IMR-90 (cell line): ENCODE results near the gene AHR. TPM values are rescaled to one million over a fixed set of nuclear protein-coding genes. Genes with fewer than 3 reads are reported as not detected.

ENCODE experiments used
- ATAC-seq: fragments of 200-7000 bp; cut with Tn5 transposase; 2 replicates; pipeline ENCODE4 v1.9.1; 2020; ENCODE audit warnings: low read depth, mild to moderate bottlenecking, moderate library complexity
- BruUV-seq: library from RNA; stranded (reverse); fragments of 400-500 nt; replicated peaks from 2 replicates; lab custom pipeline; 2021; lab: Mats Ljungman, UMichigan
- CTCF ChIA-PET: fragments of 300-600 bp; formaldehyde crosslinking; extraction: SDS; loops from one replicate; lab custom pipeline; 2021; ENCODE audit warnings: antibody characterized with exemption; lab: Yijun Ruan, JAX
- POLR2A ChIA-PET: fragments of 300-600 bp; sonication (Branson Sonifier 250); formaldehyde crosslinking; loops from one replicate; lab custom pipeline; 2022; ENCODE audit warnings: antibody characterized with exemption; ENCODE audit not compliant: unreplicated experiment; lab: Charles Lee
- DNase-seq: peaks from one replicate; pipeline ENCODE4 v3.0.0; 2013
- H2AFZ ChIP-seq: replicated peaks from 2 replicates; pipeline ENCODE3; 2013; ENCODE audit warnings: low read length, mild to moderate bottlenecking; ENCODE audit not compliant: poor library complexity
- H2AK5ac ChIP-seq: 2 replicates; pipeline ENCODE4 v1.6.1; 2013; ENCODE audit warnings: low read depth, low read length, inconsistent platforms
- H2AK9ac ChIP-seq: replicated peaks from 2 replicates; pipeline ENCODE3; 2013; ENCODE audit warnings: mild to moderate bottlenecking, low read depth, low read length, moderate library complexity; ENCODE audit not compliant: poor library complexity
- H2BK120ac ChIP-seq: 2 replicates; pipeline ENCODE4 v1.6.1; 2013; ENCODE audit warnings: low read depth, low read length, inconsistent platforms
- H2BK15ac ChIP-seq: 3 replicates; pipeline ENCODE4 v1.6.1; 2013; ENCODE audit warnings: low read depth, low read length, inconsistent platforms
- H2BK20ac ChIP-seq: 2 replicates; pipeline ENCODE4 v1.6.1; 2013; ENCODE audit warnings: low read depth, mild to moderate bottlenecking, inconsistent platforms, low read length, moderate library complexity
- H2BK5ac ChIP-seq: 2 replicates; pipeline ENCODE4 v1.6.1; 2013; ENCODE audit warnings: mild to moderate bottlenecking, low read depth, low read length, inconsistent platforms; ENCODE audit not compliant: poor library complexity, severe bottlenecking
- H3K14ac ChIP-seq: replicated peaks from 2 replicates; pipeline ENCODE4 v1.6.1; 2013; ENCODE audit warnings: low read depth, low read length, inconsistent platforms
- H3K18ac ChIP-seq: 2 replicates; pipeline ENCODE4 v1.6.1; 2013; ENCODE audit warnings: low read depth, low read length, control low read depth
- H3K23ac ChIP-seq: 2 replicates; pipeline ENCODE4 v1.6.1; 2013; ENCODE audit warnings: low read depth, low read length, inconsistent platforms
- H3K27ac ChIP-seq: 2 replicates; pipeline ENCODE4 v1.5.1; 2013; ENCODE audit warnings: mild to moderate bottlenecking, control low read depth, low read length; ENCODE audit not compliant: insufficient read depth
- H3K27me3 ChIP-seq: 2 replicates; pipeline ENCODE4 v1.6.1; 2013; ENCODE audit warnings: low read length; ENCODE audit not compliant: control insufficient read depth, insufficient read depth
- H3K36me3 ChIP-seq: 2 replicates; pipeline ENCODE4 v1.6.1; 2013; ENCODE audit warnings: low read length, mixed read lengths; ENCODE audit not compliant: control insufficient read depth, insufficient read depth
- H3K4ac ChIP-seq: 2 replicates; pipeline ENCODE4 v1.6.1; 2013; ENCODE audit warnings: low read depth, low read length, inconsistent platforms
- H3K4me1 ChIP-seq: 2 replicates; pipeline ENCODE4 v1.6.1; 2013; ENCODE audit warnings: low read length, mixed read lengths; ENCODE audit not compliant: control insufficient read depth, insufficient read depth
- H3K4me2 ChIP-seq: 2 replicates; pipeline ENCODE4 v1.6.1; 2013; ENCODE audit warnings: low read depth, mild to moderate bottlenecking, control low read depth, low read length, moderate library complexity
- H3K4me3 ChIP-seq: 2 replicates; pipeline ENCODE4 v1.5.1; 2013; ENCODE audit warnings: low read depth, mild to moderate bottlenecking, control low read depth, low read length, moderate library complexity; ENCODE audit not compliant: insufficient read depth
- H3K56ac ChIP-seq: 2 replicates; pipeline ENCODE4 v1.6.1; 2013; ENCODE audit warnings: low read length, inconsistent platforms; ENCODE audit not compliant: insufficient read depth; ENCODE audit errors: extremely low read depth
- H3K79me1 ChIP-seq, 2 experiments: 2 replicates each; pipeline ENCODE4 v1.6.1; 2013; ENCODE audit warnings: low read length in 2 of 2, inconsistent platforms in 1 of 2, low read depth in 1 of 2
- H3K9ac ChIP-seq: 2 replicates; pipeline ENCODE4 v1.6.1; 2013; ENCODE audit warnings: low read depth, low read length, control low read depth
- H3K9me1 ChIP-seq: 2 replicates; pipeline ENCODE4 v1.6.1; 2013; ENCODE audit warnings: low read length, inconsistent platforms; ENCODE audit not compliant: insufficient read depth
- H3K9me3 ChIP-seq: 2 replicates; pipeline ENCODE4 v1.6.1; 2013; ENCODE audit warnings: low read length; ENCODE audit not compliant: control insufficient read depth, insufficient read depth
- H4K20me1 ChIP-seq: 2 replicates; pipeline ENCODE4 v1.6.1; 2013; ENCODE audit warnings: low read length, inconsistent platforms; ENCODE audit not compliant: insufficient read depth
- H4K5ac ChIP-seq: 2 replicates; pipeline ENCODE4 v1.6.1; 2013; ENCODE audit warnings: mild to moderate bottlenecking, low read depth, low read length, control low read depth
- H4K8ac ChIP-seq, 2 experiments: 2 replicates each; pipeline ENCODE4 v1.6.1; 2013; ENCODE audit warnings: low read depth in 2 of 2, low read length in 2 of 2, control low read depth in 1 of 2, inconsistent platforms in 1 of 2
- H4K91ac ChIP-seq: 2 replicates; pipeline ENCODE4 v1.6.1; 2013; ENCODE audit warnings: low read depth, low read length, inconsistent platforms; ENCODE audit not compliant: insufficient read depth
- BHLHE40 ChIP-seq: fragments of 150-350 bp; IDR thresholded peaks from 2 replicates; pipeline ENCODE4 v1.6.1; 2016; ENCODE audit warnings: mild to moderate bottlenecking, low read depth, low read length
- CEBPB ChIP-seq: IDR thresholded peaks from 2 replicates; pipeline ENCODE4 v1.6.1; 2012; ENCODE audit warnings: low read depth, low read length, improper control_type of control experiment
- CTCF ChIP-seq: conservative IDR thresholded peaks from 2 replicates; pipeline ENCODE4 v1.5.1; 2012; ENCODE audit warnings: mild to moderate bottlenecking, low read depth, low read length, improper control_type of control experiment
- ELK1 ChIP-seq: fragments of 150-350 bp; IDR thresholded peaks from 2 replicates; pipeline ENCODE4 v1.6.1; 2016; ENCODE audit warnings: low read depth, mild to moderate bottlenecking, low read length, moderate library complexity, borderline replicate concordance
- MAFK ChIP-seq: IDR thresholded peaks from 2 replicates; pipeline ENCODE4 v1.6.1; 2012; ENCODE audit warnings: low read depth, low read length, improper control_type of control experiment
- MAZ ChIP-seq: IDR thresholded peaks from 2 replicates; pipeline ENCODE4 v1.6.1; 2012; ENCODE audit warnings: low read depth, mild to moderate bottlenecking, low read length, improper control_type of control experiment, moderate library complexity, borderline replicate concordance
- NFE2L2 ChIP-seq: fragments of 150-350 bp; IDR thresholded peaks from 2 replicates; pipeline ENCODE4 v1.6.1; 2016; ENCODE audit warnings: low read depth, mild to moderate bottlenecking, low read length
- RAD21 ChIP-seq: IDR thresholded peaks from 2 replicates; pipeline ENCODE4 v1.6.1; 2012; ENCODE audit warnings: low read length, improper control_type of control experiment
- RFX5 ChIP-seq: IDR thresholded peaks from 2 replicates; pipeline ENCODE4 v1.8.0; 2012; ENCODE audit warnings: low read depth, mild to moderate bottlenecking, low read length, moderate library complexity
- SMC3 ChIP-seq: fragments of 150-350 bp; IDR thresholded peaks from 2 replicates; pipeline ENCODE4 v1.6.1; 2016; ENCODE audit warnings: low read depth, mild to moderate bottlenecking, antibody characterized with exemption, low read length, moderate library complexity
- USF2 ChIP-seq: fragments of 150-350 bp; IDR thresholded peaks from 2 replicates; pipeline ENCODE4 v1.6.1; 2017; ENCODE audit warnings: mild to moderate bottlenecking, antibody characterized with exemption, low read length, low read depth
- WGBS, 2 experiments: methylation state at CpG; one replicate each; pipeline versions ENCODE4 v1.1.5 to v1.1.7; 2013; ENCODE audit warnings: missing lambda C conversion rate in 2 of 2; ENCODE audit not compliant: insufficient read length in 1 of 2; ENCODE audit errors: extremely low coverage in 2 of 2; 5-methylcytosine and 5-hydroxymethylcytosine counted together
- dilution Hi-C: fragments of 300-500 bp; cut with HindIII; formaldehyde crosslinking; loops from one replicate; pipeline ENCODE4 v1.14.3; 2018; ENCODE audit warnings: low sequenced_read_pairs; ENCODE audit not compliant: unreplicated experiment
- in situ Hi-C: fragments of 300-500 bp; cut with MboI; formaldehyde crosslinking; loops from 3 replicates; pipeline ENCODE4 v1.14.3; 2019; ENCODE audit warnings: low sequenced_read_pairs, inconsistent platforms, mixed read lengths
- intact Hi-C: fragments of 100-400 bp; cut with micrococcal nuclease; formaldehyde crosslinking; loops from 2 replicates; pipeline ENCODE4 v1.10.0; 2022
- polyA plus RNA-seq, 3 experiments: library from polyadenylated mRNA; depleted of rRNA; stranded (reverse); fragments of >200 nt; gene quantifications; 2 replicates each; pipeline ENCODE4 v1.2.3, GENCODE V29; 2012; ENCODE audit warnings: low replicate concordance in 1 of 3
- total RNA-seq: library from RNA; depleted of rRNA; stranded (reverse); fragments of >200 nt; gene quantifications from 2 replicates; pipeline ENCODE4 v1.2.3, GENCODE V29; 2012

Gene AHR
- total and polyA plus RNA-seq, 2 of the 4 experiments (the other 2 are of a cell fraction): 6.9 to 55.2 TPM

GRCh38 chr7:17340655-17341054 is 42.2 kb downstream of the AHR start:
- Histone ChIP-seq H4K8ac (no peak overlapping the region), H4K20me1 (no peaks in the 10 kb centered on the region), H3K27me3 (no peaks in the 10 kb centered on the region), H2BK5ac (no peak overlapping the region), H3K4me3 (no peak overlapping the region), H3K56ac (no peak overlapping the region), H3K36me3 (peaks cover 12% of the 10 kb centered on the region), H2BK20ac (peak overlapping the region; percentile 33; the same call in 1 of the 2 replicates), H3K79me1 (peaks cover 16 to 20% of the 10 kb centered on the region in 2 experiments), H4K91ac (no peak overlapping the region), H3K4ac (no peak overlapping the region), H4K5ac (no peak overlapping the region), H2BK15ac (no peak overlapping the region), H3K4me1 (peaks cover 2% of the 10 kb centered on the region; the same call in 1 of the 2 replicates), H3K14ac (peak overlapping the region; percentile 57; the same call in 1 of the 2 replicates), H3K9me1 (no peaks in the 10 kb centered on the region), H3K18ac (no peak overlapping the region), H2AK5ac (no peak overlapping the region), H3K23ac (no peak overlapping the region), H2BK120ac (no peak overlapping the region), H3K9me3 (no peaks in the 10 kb centered on the region), H2AK9ac (no peak overlapping the region), H2AFZ (no peak overlapping the region), H3K27ac (no peak overlapping the region), H3K9ac (no peak overlapping the region), H3K4me2 (no peak overlapping the region)
- dilution Hi-C loops (no loop called here), intact Hi-C loops (no loop called here), in situ Hi-C loops (no loop called here)
- POLR2A ChIA-PET: interaction anchor here (0.6 kb wide), 1 partner anchor 222 kb away, joined by 4 read pairs; no protein-coding TSS in a partner anchor
- ATAC-seq (no peak), DNase-seq (no peak)
- BruUV-seq: no TSS peak
- TF ChIP-seq ELK1 (no peak), CEBPB (no peak), USF2 (no peak), BHLHE40 (no peak), RAD21 (no peak), SMC3 (no peak), RFX5 (no peak), MAFK (no peak), CTCF (no peak), MAZ (no peak), NFE2L2 (no peak)
- WGBS, 2 experiments: no CpG with 5 or more reads among the region's 1 CpG
- CTCF ChIA-PET: interaction anchor here (0.8 to 1.8 kb wide), 3 partner anchors 9 to 34 kb away, joined by 3 to 7 read pairs (median 3); no protein-coding TSS in a partner anchor
